Measurements from ENCODE around the gene UBE2I.

The UBE2I gene

GRCh38 chr16:1351215-1351581, 41.8 kb downstream of the UBE2I start:
- H3K27me3 ChIP-seq (ENCODE audit: control insufficient read depth, insufficient read depth, low read length) = no peaks in the 10 kb centered on the region
- peaks cover 15% of the 10 kb centered on the region for H3K4me1 ChIP-seq (ENCODE audit: control insufficient read depth, insufficient read depth, low read length)
- H3K4me3 ChIP-seq (ENCODE audit: low read length) = peak overlapping the region; percentile 90
- H3K4me2 ChIP-seq (ENCODE audit: low read length) = peak overlapping the region; percentile 84
- peaks cover 14% of the 10 kb centered on the region for H3K36me3 ChIP-seq (ENCODE audit: insufficient read depth, low read length)
- H3K9ac ChIP-seq (ENCODE audit: low read depth, low read length) = peak overlapping the region; percentile 91
- no peaks in the 10 kb centered on the region for H3K9me3 ChIP-seq (replicated peaks; ENCODE audit: low read length)

- Histone ChIP-seq H3K4me3 (ENCODE audit: low read length) (peak within 1 kb of the TSS; percentile 90), H3K4me1 (ENCODE audit: control insufficient read depth, insufficient read depth, low read length) (peaks cover 15% of the 10 kb centered on the region), H3K9me3 (replicated peaks; ENCODE audit: low read length) (no peaks in the 10 kb centered on the region), H3K27me3 (ENCODE audit: control insufficient read depth, insufficient read depth, low read length) (no peaks in the 10 kb centered on the region), H3K9ac (ENCODE audit: low read depth, low read length) (peak within 1 kb of the TSS; percentile 91), H3K4me2 (ENCODE audit: low read length) (peak within 1 kb of the TSS; percentile 84), H3K36me3 (ENCODE audit: insufficient read depth, low read length) (peaks cover 14% of the 10 kb centered on the region)
Observed at GRCh38 chr16:1351582-1352362, 42.3 kb downstream of the UBE2I start, which contains the start of the genes GNPTG and TSR3. TSS of gene GNPTG (plus strand) at chr16:1351931. CDS start at chr16:1351966, 35 bp downstream. TSS of gene TSR3 (minus strand) at chr16:1351878. CDS start at chr16:1351804, 74 bp downstream.

GRCh38 chr16:1354815-1355540, 45.5 kb downstream of the UBE2I start:
- H3K36me3 ChIP-seq (ENCODE audit: insufficient read depth, low read length) = peaks cover 5% of the 10 kb centered on the region
- H3K4me2 ChIP-seq (ENCODE audit: low read length) = no peak overlapping the region
- H3K9me3 ChIP-seq (replicated peaks; ENCODE audit: low read length) = no peaks in the 10 kb centered on the region
- no peaks in the 10 kb centered on the region for H3K27me3 ChIP-seq (ENCODE audit: control insufficient read depth, insufficient read depth, low read length)
- H3K9ac ChIP-seq (ENCODE audit: low read depth, low read length) = no peak overlapping the region
- H3K4me1 ChIP-seq (ENCODE audit: control insufficient read depth, insufficient read depth, low read length) = peaks cover 24% of the 10 kb centered on the region
- H3K4me3 ChIP-seq (ENCODE audit: low read length) = no peak overlapping the region

- Histone ChIP-seq H3K4me3 (ENCODE audit: low read length) (no peak overlapping the region), H3K36me3 (ENCODE audit: insufficient read depth, low read length) (peaks cover under 1% of the 10 kb centered on the region), H3K9me3 (replicated peaks; ENCODE audit: low read length) (no peaks in the 10 kb centered on the region), H3K9ac (ENCODE audit: low read depth, low read length) (no peak overlapping the region), H3K4me2 (ENCODE audit: low read length) (no peak overlapping the region), H3K4me1 (ENCODE audit: control insufficient read depth, insufficient read depth, low read length) (peaks cover 20% of the 10 kb centered on the region), H3K27me3 (ENCODE audit: control insufficient read depth, insufficient read depth, low read length) (no peaks in the 10 kb centered on the region)
Observed at GRCh38 chr16:1355591-1355990, 46.2 kb downstream of the UBE2I start.

- peaks cover 15% of the 10 kb centered on the region for H3K4me1 ChIP-seq (ENCODE audit: control insufficient read depth, insufficient read depth, low read length)
- H3K36me3 ChIP-seq (ENCODE audit: insufficient read depth, low read length) = peaks cover 4% of the 10 kb centered on the region
- H3K9ac ChIP-seq (ENCODE audit: low read depth, low read length) = no peak overlapping the region
- no peaks in the 10 kb centered on the region for H3K27me3 ChIP-seq (ENCODE audit: control insufficient read depth, insufficient read depth, low read length)
- H3K4me3 ChIP-seq (ENCODE audit: low read length) = no peak overlapping the region
- H3K4me2 ChIP-seq (ENCODE audit: low read length) = no peak overlapping the region
- H3K9me3 ChIP-seq (replicated peaks; ENCODE audit: low read length) = no peaks in the 10 kb centered on the region
Observed at GRCh38 chr16:1356061-1356900, 46.8 kb downstream of the UBE2I start.

GRCh38 chr16:1357906-1358566, 48.6 kb downstream of the UBE2I start:
- Histone ChIP-seq H3K4me2 (ENCODE audit: low read length) (no peak overlapping the region), H3K4me3 (ENCODE audit: low read length) (no peak overlapping the region), H3K9me3 (replicated peaks; ENCODE audit: low read length) (no peaks in the 10 kb centered on the region), H3K9ac (ENCODE audit: low read depth, low read length) (no peak overlapping the region), H3K36me3 (ENCODE audit: insufficient read depth, low read length) (peaks cover 17% of the 10 kb centered on the region), H3K4me1 (ENCODE audit: control insufficient read depth, insufficient read depth, low read length) (peaks cover 12% of the 10 kb centered on the region), H3K27me3 (ENCODE audit: control insufficient read depth, insufficient read depth, low read length) (no peaks in the 10 kb centered on the region)

GRCh38 chr16:1361685-1362360, 52.4 kb downstream of the UBE2I start:
- H3K4me2 ChIP-seq (ENCODE audit: low read length) = no peak overlapping the region
- H3K36me3 ChIP-seq (ENCODE audit: insufficient read depth, low read length) = peaks cover 50% of the 10 kb centered on the region
- no peak overlapping the region for H3K9ac ChIP-seq (ENCODE audit: low read depth, low read length)
- H3K27me3 ChIP-seq (ENCODE audit: control insufficient read depth, insufficient read depth, low read length) = no peaks in the 10 kb centered on the region
- no peaks in the 10 kb centered on the region for H3K9me3 ChIP-seq (replicated peaks; ENCODE audit: low read length)
- H3K4me1 ChIP-seq (ENCODE audit: control insufficient read depth, insufficient read depth, low read length) = peaks cover 9% of the 10 kb centered on the region
- no peak overlapping the region for H3K4me3 ChIP-seq (ENCODE audit: low read length)

- Histone ChIP-seq H3K4me2 (ENCODE audit: low read length) (no peak overlapping the region), H3K9ac (ENCODE audit: low read depth, low read length) (no peak overlapping the region), H3K36me3 (ENCODE audit: insufficient read depth, low read length) (peaks cover 50% of the 10 kb centered on the region), H3K4me3 (ENCODE audit: low read length) (no peak overlapping the region), H3K9me3 (replicated peaks; ENCODE audit: low read length) (no peaks in the 10 kb centered on the region), H3K27me3 (ENCODE audit: control insufficient read depth, insufficient read depth, low read length) (no peaks in the 10 kb centered on the region), H3K4me1 (ENCODE audit: control insufficient read depth, insufficient read depth, low read length) (peaks cover 8% of the 10 kb centered on the region)
Observed at GRCh38 chr16:1362807-1363206, 53.4 kb downstream of the UBE2I start.

GRCh38 chr16:1363501-1364041, 54.1 kb downstream of the UBE2I start:
- peaks cover 50% of the 10 kb centered on the region for H3K36me3 ChIP-seq (ENCODE audit: insufficient read depth, low read length)
- peaks cover under 1% of the 10 kb centered on the region for H3K4me1 ChIP-seq (ENCODE audit: control insufficient read depth, insufficient read depth, low read length)
- H3K27me3 ChIP-seq (ENCODE audit: control insufficient read depth, insufficient read depth, low read length) = no peaks in the 10 kb centered on the region
- no peak overlapping the region for H3K4me2 ChIP-seq (ENCODE audit: low read length)
- H3K4me3 ChIP-seq (ENCODE audit: low read length) = no peak overlapping the region
- H3K9me3 ChIP-seq (replicated peaks; ENCODE audit: low read length) = no peaks in the 10 kb centered on the region
- H3K9ac ChIP-seq (ENCODE audit: low read depth, low read length) = no peak overlapping the region

- no peak overlapping the region for H3K4me2 ChIP-seq (ENCODE audit: low read length)
- no peaks in the 10 kb centered on the region for H3K27me3 ChIP-seq (ENCODE audit: control insufficient read depth, insufficient read depth, low read length)
- H3K4me1 ChIP-seq (ENCODE audit: control insufficient read depth, insufficient read depth, low read length) = no peaks in the 10 kb centered on the region
- no peaks in the 10 kb centered on the region for H3K9me3 ChIP-seq (replicated peaks; ENCODE audit: low read length)
- H3K4me3 ChIP-seq (ENCODE audit: low read length) = no peak overlapping the region
- H3K36me3 ChIP-seq (ENCODE audit: insufficient read depth, low read length) = peaks cover 50% of the 10 kb centered on the region
- no peak overlapping the region for H3K9ac ChIP-seq (ENCODE audit: low read depth, low read length)
Observed at GRCh38 chr16:1364510-1364909, 55.1 kb downstream of the UBE2I start.
